ENCODE results near the gene LGI4. TPM values are rescaled to one million over a fixed set of nuclear protein-coding genes. Genes with fewer than 3 reads are reported as not detected.

Gene LGI4
- total and polyA plus RNA-seq, 12 donors: 0.17 to 22.4 (median 1.5) TPM

DNA sequence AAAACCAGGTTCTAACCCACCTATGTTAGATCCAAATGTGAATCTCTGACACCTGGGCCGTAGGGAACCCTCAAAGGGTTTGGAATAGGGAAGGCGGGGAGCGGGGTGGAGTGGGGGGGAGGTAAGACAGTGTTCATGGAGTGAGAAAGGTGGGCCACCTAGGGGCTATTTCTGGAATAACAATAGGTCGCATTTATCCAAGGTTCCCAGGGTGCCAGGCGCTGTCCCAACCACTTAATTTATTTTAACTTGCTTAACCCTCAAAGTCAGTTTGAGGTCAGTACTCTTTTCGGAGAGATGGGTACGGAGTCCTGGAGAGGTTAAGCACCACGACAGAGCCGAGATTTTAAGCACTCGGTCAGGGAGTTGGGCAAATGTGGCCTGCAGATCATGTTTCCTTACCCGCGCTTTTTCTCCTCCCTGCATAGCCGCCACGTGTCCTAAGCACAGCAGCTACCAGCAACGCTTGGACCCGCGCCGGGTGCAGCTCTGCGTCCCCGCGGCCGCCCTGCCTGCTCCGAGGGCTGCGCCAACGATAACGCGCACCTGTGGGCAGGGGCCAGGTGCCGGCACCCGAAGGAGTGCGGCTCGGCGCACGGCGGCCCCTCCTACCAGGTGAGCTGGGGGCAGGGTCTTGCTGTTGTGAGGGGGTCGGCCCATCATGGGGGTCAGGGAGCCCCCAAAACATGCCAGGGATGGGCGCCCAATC lies 44.2 kb downstream of the LGI4 start:
- peaks cover 0 to 6% of the 10 kb centered on the region in 2 donors for H3K4me1 ChIP-seq (replicated peaks in 1 of 2)
- DNase-seq: peak; percentile 47 to 80 (median 59)
- H3K27ac ChIP-seq: no peak overlapping the region
- H3K4me3 ChIP-seq: no peak overlapping the region
- WGBS, 4 donors: 4 to 10% (median 6%) methylated on average over 7 to 36 of the region's 36 CpGs
- no peaks in the 10 kb centered on the region for H3K9me3 ChIP-seq (replicated peaks in 1 of 3)
- H3K36me3 ChIP-seq (replicated peaks in 1 of 2): no peaks in the 10 kb centered on the region
- intact Hi-C loops (cut with DNase I): loop anchor here in 1 of 2 donors (5.0 kb wide), 1 partner anchor 118 kb away; no protein-coding TSS in a partner anchor
- H3K27me3 ChIP-seq: peaks cover 11% of the 10 kb centered on the region
- TF ChIP-seq POLR2A (IDR thresholded peaks at IDR 0.05): no peak
- TF ChIP-seq, protein P1, sequence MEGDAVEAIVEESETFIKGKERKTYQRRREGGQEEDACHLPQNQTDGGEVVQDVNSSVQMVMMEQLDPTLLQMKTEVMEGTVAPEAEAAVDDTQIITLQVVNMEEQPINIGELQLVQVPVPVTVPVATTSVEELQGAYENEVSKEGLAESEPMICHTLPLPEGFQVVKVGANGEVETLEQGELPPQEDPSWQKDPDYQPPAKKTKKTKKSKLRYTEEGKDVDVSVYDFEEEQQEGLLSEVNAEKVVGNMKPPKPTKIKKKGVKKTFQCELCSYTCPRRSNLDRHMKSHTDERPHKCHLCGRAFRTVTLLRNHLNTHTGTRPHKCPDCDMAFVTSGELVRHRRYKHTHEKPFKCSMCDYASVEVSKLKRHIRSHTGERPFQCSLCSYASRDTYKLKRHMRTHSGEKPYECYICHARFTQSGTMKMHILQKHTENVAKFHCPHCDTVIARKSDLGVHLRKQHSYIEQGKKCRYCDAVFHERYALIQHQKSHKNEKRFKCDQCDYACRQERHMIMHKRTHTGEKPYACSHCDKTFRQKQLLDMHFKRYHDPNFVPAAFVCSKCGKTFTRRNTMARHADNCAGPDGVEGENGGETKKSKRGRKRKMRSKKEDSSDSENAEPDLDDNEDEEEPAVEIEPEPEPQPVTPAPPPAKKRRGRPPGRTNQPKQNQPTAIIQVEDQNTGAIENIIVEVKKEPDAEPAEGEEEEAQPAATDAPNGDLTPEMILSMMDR (IDR thresholded peaks at IDR 0.05): peak; percentile 41 to 69 (median 50)

DNA sequence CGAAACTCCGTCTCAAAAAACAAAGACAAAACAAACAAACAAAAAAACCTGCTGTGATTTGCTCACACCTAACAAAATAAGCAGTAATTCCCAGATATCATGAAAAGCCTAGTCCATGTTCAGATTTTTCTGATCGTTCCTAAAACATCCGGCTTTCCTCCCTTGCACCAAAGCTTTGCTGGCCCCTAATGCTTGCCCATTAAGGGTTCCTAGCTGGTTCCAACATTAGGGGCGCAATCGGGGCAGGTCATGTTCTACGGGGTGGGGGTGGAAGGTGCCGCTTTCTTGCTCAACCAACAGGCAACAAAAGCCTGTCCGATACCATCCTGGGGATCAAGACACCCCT lies 44.7 kb downstream of the LGI4 start:
- H3K36me3 ChIP-seq (replicated peaks in 1 of 2): no peaks in the 10 kb centered on the region
- 34 to 38% (median 34%) methylated on average over 9 of the region's 9 CpGs for WGBS, 4 donors
- DNase-seq: no peak
- H3K4me1 ChIP-seq (replicated peaks in 1 of 2): peaks cover 0 to 6% of the 10 kb centered on the region in 2 donors
- H3K27me3 ChIP-seq: peaks cover 11% of the 10 kb centered on the region
- no peaks in the 10 kb centered on the region for H3K9me3 ChIP-seq (replicated peaks in 1 of 3)
- no peak overlapping the region for H3K27ac ChIP-seq
- no peak for TF ChIP-seq POLR2A (IDR thresholded peaks at IDR 0.05)
- TF ChIP-seq, protein P1 (IDR thresholded peaks at IDR 0.05): no peak
- intact Hi-C loops (cut with DNase I): loop anchor here in 1 of 2 donors (5.0 kb wide), 1 partner anchor 118 kb away; no protein-coding TSS in a partner anchor
- H3K4me3 ChIP-seq: no peak overlapping the region

DNA sequence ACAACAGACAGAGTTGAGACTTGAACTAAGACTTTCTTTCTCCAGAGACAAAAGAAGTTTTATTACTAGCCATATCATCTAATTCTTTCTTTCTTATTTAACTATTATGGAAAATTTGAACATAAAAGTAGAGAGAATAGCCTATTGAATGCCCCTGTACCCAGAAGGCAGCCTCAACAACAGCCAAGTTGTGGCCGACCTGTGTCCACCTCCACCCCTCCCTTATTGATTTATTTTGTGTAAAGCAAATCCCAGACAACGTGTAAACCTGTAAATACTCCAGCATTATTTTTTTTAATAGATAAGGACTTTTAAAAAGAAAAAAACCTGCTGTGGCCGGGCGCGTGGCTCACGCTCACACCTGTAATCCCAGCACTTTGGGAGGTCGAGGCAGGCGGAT lies 45.3 kb downstream of the LGI4 start:
- Histone ChIP-seq H3K27me3 (peaks cover 11% of the 10 kb centered on the region), H3K4me1 (replicated peaks in 1 of 2) (peaks cover 0 to 6% of the 10 kb centered on the region in 2 donors), H3K9me3 (replicated peaks in 1 of 3) (no peaks in the 10 kb centered on the region), H3K36me3 (replicated peaks in 1 of 2) (no peaks in the 10 kb centered on the region), H3K4me3 (no peak overlapping the region), H3K27ac (no peak overlapping the region)
- DNase-seq: no peak
- TF ChIP-seq POLR2A (IDR thresholded peaks at IDR 0.05): no peak
- TF ChIP-seq, protein P1 (IDR thresholded peaks at IDR 0.05): no peak
- WGBS, 4 donors: 76 to 87% (median 80%) methylated on average over 8 of the region's 8 CpGs
- intact Hi-C loops (cut with DNase I): no loop called here

DNA sequence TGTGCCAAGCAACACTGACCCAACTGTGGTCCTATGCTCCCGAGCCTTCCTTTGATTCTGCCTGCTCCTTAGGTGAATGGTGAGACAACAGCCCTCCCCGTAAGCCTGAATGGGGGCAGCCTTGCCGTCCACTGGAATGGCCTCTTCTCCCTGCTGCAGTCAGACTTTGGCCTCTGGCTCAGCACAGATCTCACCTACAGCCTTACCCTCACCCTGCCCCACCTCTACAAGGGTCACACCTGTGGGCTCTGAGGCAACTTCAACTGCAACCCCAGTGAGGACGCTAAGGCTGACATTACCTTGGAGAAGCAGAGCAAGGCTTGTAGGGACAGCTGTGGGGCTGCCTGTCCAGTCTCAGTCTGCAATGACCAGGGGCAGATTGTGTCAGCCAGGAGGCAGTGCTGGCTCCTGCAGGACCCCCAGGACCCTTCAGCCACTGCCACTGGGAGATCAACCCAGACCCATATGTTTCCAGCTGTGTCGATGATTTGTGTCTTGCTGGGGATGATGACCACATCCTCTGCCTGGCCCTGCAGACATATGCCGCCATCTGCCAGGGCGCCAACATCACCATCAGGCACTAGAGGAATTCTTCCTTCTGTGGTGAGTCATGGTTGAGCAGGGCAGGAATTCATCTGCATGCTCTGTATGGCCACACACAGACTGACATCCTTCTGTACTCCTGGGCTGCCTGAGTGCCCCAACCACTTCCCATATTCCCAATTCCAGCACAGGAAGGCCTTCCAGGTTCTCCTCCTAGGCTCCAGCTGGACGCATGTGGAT lies 46.5 kb downstream of the LGI4 start:
- Histone ChIP-seq H3K4me3 (no peak overlapping the region), H3K4me1 (replicated peaks in 1 of 2) (peaks cover 0 to 6% of the 10 kb centered on the region in 2 donors), H3K27me3 (peaks cover 11% of the 10 kb centered on the region), H3K36me3 (replicated peaks in 1 of 2) (no peaks in the 10 kb centered on the region), H3K9me3 (replicated peaks in 1 of 3) (no peaks in the 10 kb centered on the region), H3K27ac (no peak overlapping the region)
- 67 to 80% (median 74%) methylated on average over 7 to 8 of the region's 8 CpGs for WGBS, 4 donors
- TF ChIP-seq, protein P1 (IDR thresholded peaks at IDR 0.05): no peak
- no peak for TF ChIP-seq POLR2A (IDR thresholded peaks at IDR 0.05)
- intact Hi-C loops (cut with DNase I): no loop called here
- DNase-seq: no peak
